GM12875 (cell line): ENCODE results near the gene DVL2.

ENCODE experiments used
- H3K4me3 ChIP-seq: one replicate; pipeline ENCODE4 v1.5.1; 2011; ENCODE audit warnings: low read depth, low read length, control low read depth
- TF ChIP-seq, protein P1 (sequence below): IDR thresholded peaks from 2 replicates; pipeline ENCODE4 v1.5.1; 2011; ENCODE audit warnings: low read depth, mild to moderate bottlenecking, control low read depth, inconsistent platforms, low read length, moderate library complexity, borderline replicate concordance; ENCODE audit not compliant: insufficient read depth

The DVL2 gene

DNA sequence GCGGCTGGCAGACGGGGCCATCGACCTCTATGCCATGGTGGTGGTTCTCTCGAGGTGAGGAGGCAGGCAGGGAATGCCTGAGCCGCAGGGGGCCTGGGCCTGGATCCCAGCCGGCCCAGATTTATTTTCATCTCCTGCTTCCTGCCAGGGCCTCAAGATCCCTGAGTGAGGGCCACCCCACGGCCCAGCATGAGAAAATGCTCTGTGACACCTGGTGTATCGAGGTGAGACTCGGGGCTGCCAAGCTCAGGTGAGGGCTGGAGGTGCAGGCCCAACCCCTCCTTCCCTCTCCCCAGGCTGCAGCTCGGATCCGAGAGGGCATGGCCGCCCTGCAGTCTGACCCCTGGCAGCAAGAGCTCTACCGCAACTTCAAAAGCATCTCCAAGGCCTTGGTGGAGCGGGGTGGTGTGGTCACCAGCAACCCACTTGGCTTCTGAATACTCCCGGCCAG lies 9.6 kb downstream of the DVL2 start:
- TF ChIP-seq, protein P1, sequence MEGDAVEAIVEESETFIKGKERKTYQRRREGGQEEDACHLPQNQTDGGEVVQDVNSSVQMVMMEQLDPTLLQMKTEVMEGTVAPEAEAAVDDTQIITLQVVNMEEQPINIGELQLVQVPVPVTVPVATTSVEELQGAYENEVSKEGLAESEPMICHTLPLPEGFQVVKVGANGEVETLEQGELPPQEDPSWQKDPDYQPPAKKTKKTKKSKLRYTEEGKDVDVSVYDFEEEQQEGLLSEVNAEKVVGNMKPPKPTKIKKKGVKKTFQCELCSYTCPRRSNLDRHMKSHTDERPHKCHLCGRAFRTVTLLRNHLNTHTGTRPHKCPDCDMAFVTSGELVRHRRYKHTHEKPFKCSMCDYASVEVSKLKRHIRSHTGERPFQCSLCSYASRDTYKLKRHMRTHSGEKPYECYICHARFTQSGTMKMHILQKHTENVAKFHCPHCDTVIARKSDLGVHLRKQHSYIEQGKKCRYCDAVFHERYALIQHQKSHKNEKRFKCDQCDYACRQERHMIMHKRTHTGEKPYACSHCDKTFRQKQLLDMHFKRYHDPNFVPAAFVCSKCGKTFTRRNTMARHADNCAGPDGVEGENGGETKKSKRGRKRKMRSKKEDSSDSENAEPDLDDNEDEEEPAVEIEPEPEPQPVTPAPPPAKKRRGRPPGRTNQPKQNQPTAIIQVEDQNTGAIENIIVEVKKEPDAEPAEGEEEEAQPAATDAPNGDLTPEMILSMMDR, result no peak
- H3K4me3 ChIP-seq, result no peak overlapping the region

DNA sequence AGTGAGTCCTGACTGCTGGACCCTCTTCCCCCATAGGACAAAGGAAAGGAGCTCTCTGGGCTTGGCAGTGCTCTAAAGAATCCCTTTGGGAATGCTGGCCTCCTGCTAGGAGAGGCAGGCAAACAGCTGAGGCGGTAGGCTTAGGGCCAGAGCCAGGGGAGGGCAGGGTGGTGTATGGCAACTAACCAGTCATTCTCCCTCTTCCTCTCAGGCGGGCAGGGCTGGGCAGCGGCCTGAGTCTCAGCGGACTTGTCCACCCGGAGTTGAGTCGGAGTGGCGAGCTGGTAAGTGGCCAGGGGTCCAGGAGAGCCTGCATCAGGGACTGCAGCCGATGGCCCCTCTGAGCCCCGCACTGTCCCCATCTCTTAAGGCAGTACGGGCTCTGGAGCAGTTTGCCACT lies 10.2 kb downstream of the DVL2 start:
- TF ChIP-seq, protein P1, result no peak
- H3K4me3 ChIP-seq, result no peak overlapping the region

DNA sequence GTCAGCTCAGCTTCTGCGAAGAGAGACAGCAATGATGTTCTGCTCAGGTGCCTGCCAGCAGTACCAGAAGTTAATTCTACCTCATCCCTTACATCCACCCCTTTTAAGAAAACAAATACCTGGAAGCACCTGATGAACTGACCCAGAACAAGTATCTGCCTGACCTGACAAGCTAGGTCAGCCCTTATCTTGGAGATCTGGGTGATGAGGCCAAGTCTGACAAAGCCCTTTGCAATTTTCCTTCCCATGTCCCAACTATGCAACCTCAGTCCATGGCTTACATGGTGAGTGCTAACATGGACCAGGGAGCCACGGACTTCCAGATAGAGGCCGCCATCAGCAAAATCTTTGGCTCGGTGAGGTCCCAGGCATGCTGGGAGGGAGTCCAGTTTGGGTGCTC lies 10.9 kb downstream of the DVL2 start:
- TF ChIP-seq, protein P1, result no peak
- no peak overlapping the region for H3K4me3 ChIP-seq

DNA sequence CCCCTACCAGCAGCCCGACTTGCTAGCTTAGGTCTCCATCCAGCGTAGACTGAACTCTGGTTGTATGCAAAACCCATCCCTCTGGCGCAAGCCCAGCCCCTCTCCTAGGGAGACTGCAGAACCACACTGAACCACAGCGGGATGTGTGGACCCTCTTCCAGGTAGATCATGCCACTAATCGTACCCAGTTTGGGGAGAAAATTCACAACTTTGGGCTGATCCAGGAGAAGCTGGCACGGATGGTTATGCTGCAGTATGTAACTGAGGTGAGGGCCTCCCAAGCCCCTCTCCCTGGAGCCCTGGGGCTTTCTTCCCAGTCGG lies 11.4 kb downstream of the DVL2 start:
- no peak overlapping the region for H3K4me3 ChIP-seq
- TF ChIP-seq, protein P1, result no peak

DNA sequence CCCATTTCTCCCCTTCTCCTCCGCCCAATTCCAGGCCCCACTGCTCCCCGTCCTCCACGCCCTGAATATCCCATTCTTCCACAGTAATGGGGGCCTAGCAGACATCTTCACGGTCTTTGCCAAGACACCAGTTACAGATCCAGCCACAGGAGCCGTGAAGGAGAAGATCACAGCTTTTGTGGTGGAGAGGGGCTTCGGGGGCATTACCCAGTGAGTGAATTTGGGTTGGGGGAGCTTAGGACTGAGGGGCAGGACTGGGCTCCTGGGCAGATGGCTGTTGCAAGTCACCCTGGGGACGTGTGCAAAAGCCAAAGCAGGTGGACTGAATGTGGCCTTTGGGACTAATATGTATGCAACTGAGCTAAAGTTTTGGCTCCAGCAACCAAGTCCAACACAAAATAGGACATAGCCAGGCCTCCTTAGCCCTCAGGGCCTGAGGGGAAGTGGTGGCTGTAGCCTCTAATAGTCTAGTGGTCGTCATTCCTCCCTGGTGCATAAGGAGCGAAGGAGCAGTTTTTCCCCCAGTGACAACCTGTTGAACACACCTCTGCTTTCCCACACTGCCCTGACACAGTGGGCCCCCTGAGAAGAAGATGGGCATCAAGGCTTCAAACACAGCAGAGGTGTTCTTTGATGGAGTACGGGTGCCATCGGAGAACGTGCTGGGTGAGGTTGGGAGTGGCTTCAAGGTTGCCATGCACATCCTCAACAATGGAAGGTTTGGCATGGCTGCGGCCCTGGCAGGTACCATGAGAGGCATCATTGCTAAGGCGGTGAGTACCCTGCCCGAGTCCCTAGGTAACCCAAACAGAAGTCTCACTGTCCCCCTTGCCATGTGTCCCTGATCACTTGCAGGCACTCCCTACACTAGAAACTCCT lies 12.0 kb downstream of the DVL2 start:
- TF ChIP-seq, protein P1, result no peak
- no peak overlapping the region for H3K4me3 ChIP-seq

DNA sequence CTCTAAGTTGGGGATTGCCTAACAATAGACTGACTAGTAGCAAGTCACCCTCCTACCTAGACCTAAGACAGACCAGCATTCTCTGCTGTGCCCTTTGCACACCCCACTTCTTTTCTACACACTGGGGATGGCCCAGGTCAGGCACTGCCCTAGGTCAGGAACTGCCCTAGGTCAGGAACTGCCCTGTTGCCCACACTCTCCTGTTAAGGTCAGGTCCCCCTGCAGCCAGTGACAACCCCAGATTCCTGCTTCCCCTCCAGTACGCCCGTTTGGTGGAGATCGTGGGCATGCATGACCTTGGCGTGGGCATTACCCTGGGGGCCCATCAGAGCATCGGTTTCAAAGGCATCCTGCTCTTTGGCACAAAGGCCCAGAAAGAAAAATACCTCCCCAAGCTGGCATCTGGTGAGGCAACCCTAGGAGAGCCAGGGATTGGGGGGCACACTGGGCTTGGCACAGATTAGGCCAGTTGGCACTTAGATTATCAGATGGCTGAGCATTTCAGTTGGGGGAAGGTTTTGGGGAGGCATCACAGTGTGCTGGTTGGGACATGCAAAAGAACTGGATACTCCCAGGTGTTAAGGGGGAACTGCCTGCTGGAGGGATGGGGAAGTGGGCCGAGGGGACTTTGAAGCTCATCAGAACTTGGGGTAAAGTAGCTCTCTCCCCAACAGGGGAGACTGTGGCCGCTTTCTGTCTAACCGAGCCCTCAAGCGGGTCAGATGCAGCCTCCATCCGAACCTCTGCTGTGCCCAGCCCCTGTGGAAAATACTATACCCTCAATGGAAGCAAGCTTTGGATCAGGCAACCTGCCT lies 12.8 kb downstream of the DVL2 start:
- H3K4me3 ChIP-seq, result no peak overlapping the region
- TF ChIP-seq, protein P1, result no peak
